ENCODE results near the gene CBL. TPM values are rescaled to one million over a fixed set of nuclear protein-coding genes. Genes with fewer than 3 reads are reported as not detected.

Gene CBL
- polyA plus RNA-seq, 3 donors, result 7.6 to 24.0 (median 23.1) TPM

DNA sequence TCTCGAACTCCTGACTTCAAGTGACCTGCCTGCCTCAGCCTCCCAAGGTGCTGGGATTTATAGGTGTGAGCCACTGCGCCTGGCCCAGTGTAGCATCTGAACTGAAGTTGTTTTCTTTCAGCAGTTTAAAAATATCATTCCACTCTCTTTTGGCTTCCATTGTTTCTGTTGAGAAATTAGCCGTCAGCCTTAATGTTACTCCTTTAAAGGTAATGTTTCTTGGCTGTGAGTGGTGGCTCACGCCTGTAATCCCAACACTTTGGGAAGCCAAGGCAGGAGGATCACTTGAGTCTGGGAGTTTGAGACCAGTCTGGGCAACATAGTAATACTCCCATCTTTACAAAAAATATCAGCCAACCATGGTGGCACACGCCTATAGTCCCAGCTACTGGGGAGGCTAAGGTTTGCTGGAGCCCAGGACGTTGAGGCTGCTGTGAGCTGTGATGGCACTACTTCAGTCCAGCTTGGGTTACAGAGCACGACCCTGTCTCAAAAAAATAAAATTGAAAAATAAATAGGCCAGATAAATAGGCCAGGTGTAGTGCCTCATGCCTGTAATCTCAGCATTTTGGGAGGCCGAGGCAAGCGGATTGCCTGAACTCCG, 84.9 kb downstream of the CBL start:
- H3K4me2 ChIP-seq (replicated peaks; ENCODE audit: extremely low read depth, low read length, poor library complexity, severe bottlenecking), result no peak overlapping the region
- no peaks in the 10 kb centered on the region for H3K4me1 Mint-ChIP-seq
- no peak overlapping the region for H3K4me3 Mint-ChIP-seq
- peaks cover 32% of the 10 kb centered on the region for H3K79me2 ChIP-seq (ENCODE audit: insufficient read depth, low read length)
- TF ChIP-seq, protein P1, sequence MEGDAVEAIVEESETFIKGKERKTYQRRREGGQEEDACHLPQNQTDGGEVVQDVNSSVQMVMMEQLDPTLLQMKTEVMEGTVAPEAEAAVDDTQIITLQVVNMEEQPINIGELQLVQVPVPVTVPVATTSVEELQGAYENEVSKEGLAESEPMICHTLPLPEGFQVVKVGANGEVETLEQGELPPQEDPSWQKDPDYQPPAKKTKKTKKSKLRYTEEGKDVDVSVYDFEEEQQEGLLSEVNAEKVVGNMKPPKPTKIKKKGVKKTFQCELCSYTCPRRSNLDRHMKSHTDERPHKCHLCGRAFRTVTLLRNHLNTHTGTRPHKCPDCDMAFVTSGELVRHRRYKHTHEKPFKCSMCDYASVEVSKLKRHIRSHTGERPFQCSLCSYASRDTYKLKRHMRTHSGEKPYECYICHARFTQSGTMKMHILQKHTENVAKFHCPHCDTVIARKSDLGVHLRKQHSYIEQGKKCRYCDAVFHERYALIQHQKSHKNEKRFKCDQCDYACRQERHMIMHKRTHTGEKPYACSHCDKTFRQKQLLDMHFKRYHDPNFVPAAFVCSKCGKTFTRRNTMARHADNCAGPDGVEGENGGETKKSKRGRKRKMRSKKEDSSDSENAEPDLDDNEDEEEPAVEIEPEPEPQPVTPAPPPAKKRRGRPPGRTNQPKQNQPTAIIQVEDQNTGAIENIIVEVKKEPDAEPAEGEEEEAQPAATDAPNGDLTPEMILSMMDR (IDR thresholded peaks at IDR 0.05), result no peak
- no peak overlapping the region for H3K9ac ChIP-seq (ENCODE audit: insufficient read depth, low read length, poor library complexity, severe bottlenecking)
- intact Hi-C loops (cut with micrococcal nuclease), result no loop called here
- H3K4me3 ChIP-seq (replicated peaks in 1 of 3; ENCODE audit: low read depth in 2 of 3, low read length in 3 of 3), result no peak overlapping the region
- peaks cover 9 to 16% of the 10 kb centered on the region in 2 donors for H3K9me3 ChIP-seq (replicated peaks in 1 of 2; ENCODE audit: control insufficient read depth in 1 of 2, insufficient read depth in 1 of 2, low read length in 2 of 2)
- peaks cover 95% of the 10 kb centered on the region for H4K20me1 ChIP-seq (ENCODE audit: insufficient read depth, low read length)
- no peak for DNase-seq
- no peaks in the 10 kb centered on the region for H3K27me3 Mint-ChIP-seq (ENCODE audit: low read depth in 3 of 3)
- no peaks in the 10 kb centered on the region for H3K4me1 ChIP-seq (ENCODE audit: control insufficient read depth in 1 of 2, insufficient read depth in 2 of 2, low read length in 2 of 2)
- peaks cover 70 to 97% of the 10 kb centered on the region in 2 donors for H3K36me3 Mint-ChIP-seq
- H3K9me3 Mint-ChIP-seq, result peaks cover 0 to 11% (median 7%) of the 10 kb centered on the region in 7 donors
- no peaks in the 10 kb centered on the region for H3K27me3 ChIP-seq (ENCODE audit: control insufficient read depth in 2 of 2, insufficient read depth in 2 of 2, low read length in 2 of 2)
- no peak overlapping the region for H3K27ac ChIP-seq (ENCODE audit: low read depth in 1 of 2, low read length in 2 of 2)
- no peak overlapping the region for H2AFZ ChIP-seq (ENCODE audit: insufficient read depth, low read depth, low read length, poor library complexity, severe bottlenecking)
- peaks cover 80 to 99% of the 10 kb centered on the region in 2 donors for H3K36me3 ChIP-seq (replicated peaks in 1 of 2; ENCODE audit: control insufficient read depth in 1 of 2, insufficient read depth in 2 of 2, low read length in 2 of 2)
- no peak overlapping the region for H3K27ac Mint-ChIP-seq
- 94% methylated on average over 6 of the region's 10 CpGs for WGBS (ENCODE audit: insufficient coverage)

DNA sequence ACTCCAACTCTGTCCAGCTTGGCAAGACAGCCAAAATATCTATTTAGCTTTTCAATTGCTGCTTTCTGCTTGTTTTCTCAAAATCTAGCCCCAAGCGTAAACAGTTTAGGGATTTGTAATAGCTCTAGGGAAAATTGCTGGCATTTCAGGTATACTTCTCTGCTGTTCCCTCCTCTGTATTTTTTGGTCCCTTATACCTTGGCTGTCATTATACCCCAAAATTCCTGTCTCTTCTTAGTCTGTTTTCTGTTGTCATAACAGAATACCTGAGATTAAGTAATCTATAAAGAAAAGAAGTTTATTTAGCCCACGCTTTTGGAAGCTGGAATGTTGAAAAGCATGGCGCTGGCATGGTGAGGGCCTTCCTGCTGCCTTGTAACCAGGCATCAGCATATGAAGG, 87.3 kb downstream of the CBL start:
- peaks cover 80 to 99% of the 10 kb centered on the region in 2 donors for H3K36me3 ChIP-seq (replicated peaks in 1 of 2; ENCODE audit: control insufficient read depth in 1 of 2, insufficient read depth in 2 of 2, low read length in 2 of 2)

More for the DNA sequence above, 87.3 kb downstream of the CBL start:
- H3K27me3 ChIP-seq (ENCODE audit: control insufficient read depth in 2 of 2, insufficient read depth in 2 of 2, low read length in 2 of 2), result no peaks in the 10 kb centered on the region
- H3K27ac ChIP-seq (ENCODE audit: low read depth in 1 of 2, low read length in 2 of 2), result no peak overlapping the region
- peaks cover 69 to 97% of the 10 kb centered on the region in 2 donors for H3K36me3 Mint-ChIP-seq
- no peak overlapping the region for H3K4me3 ChIP-seq (replicated peaks in 1 of 3; ENCODE audit: low read depth in 2 of 3, low read length in 3 of 3)
- no peak overlapping the region for H3K4me3 Mint-ChIP-seq
- H2AFZ ChIP-seq (ENCODE audit: insufficient read depth, low read depth, low read length, poor library complexity, severe bottlenecking), result no peak overlapping the region
- H3K79me2 ChIP-seq (ENCODE audit: insufficient read depth, low read length), result peaks cover 17% of the 10 kb centered on the region
- no peaks in the 10 kb centered on the region for H3K4me1 ChIP-seq (ENCODE audit: control insufficient read depth in 1 of 2, insufficient read depth in 2 of 2, low read length in 2 of 2)
- H3K9me3 ChIP-seq (replicated peaks in 1 of 2; ENCODE audit: control insufficient read depth in 1 of 2, insufficient read depth in 1 of 2, low read length in 2 of 2), result peaks cover 9 to 16% of the 10 kb centered on the region in 2 donors
- H3K9me3 Mint-ChIP-seq, result peaks cover 0 to 11% (median 7%) of the 10 kb centered on the region in 7 donors
- no peak overlapping the region for H3K4me2 ChIP-seq (replicated peaks; ENCODE audit: extremely low read depth, low read length, poor library complexity, severe bottlenecking)
- no peaks in the 10 kb centered on the region for H3K4me1 Mint-ChIP-seq
- peaks cover 94% of the 10 kb centered on the region for H4K20me1 ChIP-seq (ENCODE audit: insufficient read depth, low read length)
- TF ChIP-seq, protein P1 (IDR thresholded peaks at IDR 0.05), result no peak
- intact Hi-C loops (cut with micrococcal nuclease), result no loop called here
- WGBS (ENCODE audit: insufficient coverage), result 100% methylated on average over 1 of the region's 3 CpGs
- no peak overlapping the region for H3K9ac ChIP-seq (ENCODE audit: insufficient read depth, low read length, poor library complexity, severe bottlenecking)
- peak overlapping the region in 1 of 7 donors; percentile 2 for H3K27ac Mint-ChIP-seq
- DNase-seq, result no peak
- no peaks in the 10 kb centered on the region for H3K27me3 Mint-ChIP-seq (ENCODE audit: low read depth in 3 of 3)

Measured in CD14-positive monocyte (primary cell).